Mammary epithelial cell (primary cell): Measurements from ENCODE around the gene NLRP6.
"Not testable (repeated sequence)": the region's sequence is repeated elsewhere in the genome, so short reads cannot be mapped to it uniquely, and the experiment has no call there.

ENCODE experiments used
- EZH2 ChIP-seq: IDR thresholded peaks from 2 replicates; pipeline ENCODE4 v1.6.1; 2012; ENCODE audit warnings: low read length, inconsistent platforms, borderline replicate concordance
- TF ChIP-seq, protein P1 (sequence below), 2 donors: IDR thresholded peaks in 1 of 2; conservative IDR thresholded peaks in 1 of 2; 2 replicates each; pipeline ENCODE4 v1.5.1; 2011 to 2012; ENCODE audit warnings: inconsistent platforms in 2 of 2, low read length in 2 of 2, mild to moderate bottlenecking in 2 of 2, control low read depth in 1 of 2, low read depth in 1 of 2; ENCODE audit not compliant: insufficient read depth in 1 of 2; ENCODE audit errors: extremely low read depth in 1 of 2

DNA sequence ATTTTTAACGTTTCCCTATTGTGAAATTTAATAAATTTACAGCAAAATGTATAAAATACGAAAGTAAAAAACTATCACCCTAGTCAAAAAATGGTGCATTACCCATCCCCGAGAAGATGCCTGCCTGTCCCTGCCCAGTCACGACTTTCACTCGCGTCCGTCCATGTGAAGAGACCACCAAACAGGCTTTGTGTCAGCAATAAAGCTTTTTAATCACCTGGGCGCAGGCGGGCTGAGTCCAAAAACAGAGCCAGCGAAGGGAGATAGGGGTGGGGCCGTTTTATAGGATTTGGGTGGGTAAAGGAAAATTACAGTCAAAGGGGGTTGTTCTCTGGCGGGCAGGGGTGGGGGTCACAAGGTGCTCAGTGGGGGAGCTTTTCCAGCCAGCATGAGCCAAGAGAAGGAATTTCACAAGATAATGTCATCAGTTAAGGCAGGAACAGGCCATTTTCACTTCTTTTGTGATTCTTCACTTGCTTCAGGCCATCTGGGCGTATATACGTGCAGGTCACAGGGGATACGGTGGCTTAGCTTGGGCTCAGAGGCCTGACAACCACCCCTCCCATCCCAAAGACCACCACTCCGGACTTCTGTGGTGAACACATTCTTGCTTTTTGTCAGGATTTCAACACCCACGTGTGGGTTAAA is 55.5 kb downstream of the NLRP6 start:
- TF ChIP-seq, protein P1, sequence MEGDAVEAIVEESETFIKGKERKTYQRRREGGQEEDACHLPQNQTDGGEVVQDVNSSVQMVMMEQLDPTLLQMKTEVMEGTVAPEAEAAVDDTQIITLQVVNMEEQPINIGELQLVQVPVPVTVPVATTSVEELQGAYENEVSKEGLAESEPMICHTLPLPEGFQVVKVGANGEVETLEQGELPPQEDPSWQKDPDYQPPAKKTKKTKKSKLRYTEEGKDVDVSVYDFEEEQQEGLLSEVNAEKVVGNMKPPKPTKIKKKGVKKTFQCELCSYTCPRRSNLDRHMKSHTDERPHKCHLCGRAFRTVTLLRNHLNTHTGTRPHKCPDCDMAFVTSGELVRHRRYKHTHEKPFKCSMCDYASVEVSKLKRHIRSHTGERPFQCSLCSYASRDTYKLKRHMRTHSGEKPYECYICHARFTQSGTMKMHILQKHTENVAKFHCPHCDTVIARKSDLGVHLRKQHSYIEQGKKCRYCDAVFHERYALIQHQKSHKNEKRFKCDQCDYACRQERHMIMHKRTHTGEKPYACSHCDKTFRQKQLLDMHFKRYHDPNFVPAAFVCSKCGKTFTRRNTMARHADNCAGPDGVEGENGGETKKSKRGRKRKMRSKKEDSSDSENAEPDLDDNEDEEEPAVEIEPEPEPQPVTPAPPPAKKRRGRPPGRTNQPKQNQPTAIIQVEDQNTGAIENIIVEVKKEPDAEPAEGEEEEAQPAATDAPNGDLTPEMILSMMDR (conservative IDR thresholded peaks at IDR 0.05 in 1 of 2, IDR thresholded peaks at IDR 0.05 in 1 of 2; ENCODE audit: extremely low read depth in 1 of 2, insufficient read depth in 1 of 2, low read depth in 1 of 2, low read length in 2 of 2) = not testable (repeated sequence)
- not testable (repeated sequence) for TF ChIP-seq EZH2
